22Rv1 (cell line): ENCODE results near the gene ZNF618.

ENCODE experiments used
- H3K27ac ChIP-seq: fragments of 450-650 bp; 2 replicates; pipeline ENCODE4 v1.5.1; 2017
- ZFX ChIP-seq: fragments of 450-650 bp; IDR thresholded peaks from 2 replicates; pipeline ENCODE4 v1.6.1; 2017; ENCODE audit warnings: antibody characterized with exemption, borderline replicate concordance
- TF ChIP-seq, protein P1 (sequence below): fragments of 450-650 bp; IDR thresholded peaks from 2 replicates; pipeline ENCODE4 v1.5.1; 2017; ENCODE audit warnings: mild to moderate bottlenecking

The ZNF618 gene

GRCh38 chr9:113988385-113989016 is 112.4 kb downstream of the ZNF618 start:
- TF ChIP-seq ZFX = no peak
- TF ChIP-seq, protein P1, sequence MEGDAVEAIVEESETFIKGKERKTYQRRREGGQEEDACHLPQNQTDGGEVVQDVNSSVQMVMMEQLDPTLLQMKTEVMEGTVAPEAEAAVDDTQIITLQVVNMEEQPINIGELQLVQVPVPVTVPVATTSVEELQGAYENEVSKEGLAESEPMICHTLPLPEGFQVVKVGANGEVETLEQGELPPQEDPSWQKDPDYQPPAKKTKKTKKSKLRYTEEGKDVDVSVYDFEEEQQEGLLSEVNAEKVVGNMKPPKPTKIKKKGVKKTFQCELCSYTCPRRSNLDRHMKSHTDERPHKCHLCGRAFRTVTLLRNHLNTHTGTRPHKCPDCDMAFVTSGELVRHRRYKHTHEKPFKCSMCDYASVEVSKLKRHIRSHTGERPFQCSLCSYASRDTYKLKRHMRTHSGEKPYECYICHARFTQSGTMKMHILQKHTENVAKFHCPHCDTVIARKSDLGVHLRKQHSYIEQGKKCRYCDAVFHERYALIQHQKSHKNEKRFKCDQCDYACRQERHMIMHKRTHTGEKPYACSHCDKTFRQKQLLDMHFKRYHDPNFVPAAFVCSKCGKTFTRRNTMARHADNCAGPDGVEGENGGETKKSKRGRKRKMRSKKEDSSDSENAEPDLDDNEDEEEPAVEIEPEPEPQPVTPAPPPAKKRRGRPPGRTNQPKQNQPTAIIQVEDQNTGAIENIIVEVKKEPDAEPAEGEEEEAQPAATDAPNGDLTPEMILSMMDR = no peak
- no peak overlapping the region for H3K27ac ChIP-seq

- no peak overlapping the region for H3K27ac ChIP-seq
- TF ChIP-seq, protein P1 = no peak
- no peak for TF ChIP-seq ZFX
Observed at GRCh38 chr9:113989017-113989713, 113.1 kb downstream of the ZNF618 start.

- TF ChIP-seq, protein P1 = no peak
- TF ChIP-seq ZFX = no peak
- no peak overlapping the region for H3K27ac ChIP-seq
Observed at GRCh38 chr9:113989714-113990569, 113.8 kb downstream of the ZNF618 start.

DNA sequence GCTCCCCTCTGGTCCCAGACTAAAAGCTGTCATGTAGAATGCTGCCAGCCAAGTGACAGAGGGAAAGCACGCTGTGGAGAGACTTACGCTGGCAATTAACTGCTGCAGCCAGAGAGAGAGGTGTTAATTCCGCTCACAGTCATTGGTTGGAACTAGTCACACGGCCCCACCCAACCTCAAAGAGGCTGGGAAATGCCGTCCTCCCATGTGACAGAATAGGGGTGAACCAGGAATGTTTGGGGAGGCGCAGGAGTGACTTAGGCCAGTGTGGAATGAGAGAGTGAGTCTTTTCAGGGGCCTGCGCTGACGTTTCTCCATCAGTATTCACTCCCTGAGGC is 114.4 kb downstream of the ZNF618 start:
- TF ChIP-seq, protein P1 = no peak
- no peak for TF ChIP-seq ZFX

GRCh38 chr9:113990975-113991471 is 114.9 kb downstream of the ZNF618 start:
- TF ChIP-seq ZFX = no peak
- TF ChIP-seq, protein P1 = no peak
- no peak overlapping the region for H3K27ac ChIP-seq

More for the DNA sequence above, 114.4 kb downstream of the ZNF618 start:
- H3K27ac ChIP-seq = no peak overlapping the region

- TF ChIP-seq ZFX = no peak
- TF ChIP-seq, protein P1 = no peak
- H3K27ac ChIP-seq = no peak overlapping the region
Observed at GRCh38 chr9:113991714-113992113, 115.6 kb downstream of the ZNF618 start.
